Endothelial cell of umbilical vein (primary cell): ENCODE data around the gene RTKN2.

Experiments used
- CTCF ChIP-seq, 2 donors: IDR thresholded peaks; 1 replicate in 1 of 2; 2 replicates in 1 of 2; pipeline ENCODE4 v1.5.1; 2011; ENCODE audit warnings: low read length in 2 of 2, mild to moderate bottlenecking in 2 of 2, moderate library complexity in 2 of 2, control low read depth in 1 of 2, inconsistent platforms in 1 of 2, low read depth in 1 of 2; ENCODE audit not compliant: insufficient read depth in 1 of 2; ENCODE audit errors: extremely low read depth in 1 of 2
- EZH2 ChIP-seq: IDR thresholded peaks from 2 replicates; pipeline ENCODE4 v1.6.1; 2012; ENCODE audit warnings: borderline replicate concordance, low read depth, mild to moderate bottlenecking, moderate library complexity, low read length, inconsistent platforms; ENCODE audit not compliant: severe bottlenecking
- JUN ChIP-seq: IDR thresholded peaks from 2 replicates; pipeline ENCODE4 v1.6.1; 2011; ENCODE audit warnings: borderline replicate concordance, low read depth; ENCODE audit not compliant: insufficient read length, insufficient read depth
- POLR2A ChIP-seq: IDR thresholded peaks from 2 replicates; pipeline ENCODE4 v1.6.1; 2012; ENCODE audit warnings: low read depth, mild to moderate bottlenecking, control low read depth, low read length
- POLR2AphosphoS5 ChIP-seq: IDR thresholded peaks from 2 replicates; pipeline ENCODE4 v1.6.1; 2012; ENCODE audit warnings: low read depth, mild to moderate bottlenecking, control low read depth, low read length, moderate library complexity; ENCODE audit not compliant: insufficient read depth

GRCh38 chr10:62268027-62268398 lies 631 bp downstream of the RTKN2 start:
- TF ChIP-seq POLR2A (no peak), POLR2AphosphoS5 (no peak), CTCF (IDR thresholded peaks at IDR 0.05; ENCODE audit: extremely low read depth in 1 of 2, insufficient read depth in 1 of 2, low read depth in 1 of 2, low read length in 2 of 2) (no peak), JUN (no peak), EZH2 (no peak)
